HG03103 (cell line): ENCODE data around the gene KCNK1.
"Not testable (repeated sequence)": the region's sequence is repeated elsewhere in the genome, so short reads cannot be mapped to it uniquely, and the experiment has no call there.

Experiments
- ATAC-seq: cut with Tn5 transposase; IDR thresholded peaks from one replicate; pipeline ENCODE4 v1.9.1; 2021; ENCODE audit warnings: low read depth; ENCODE audit not compliant: unreplicated experiment

KCNK1 gene

GRCh38 chr1:233664804-233665574 lies 51.1 kb downstream of the KCNK1 start:
- ATAC-seq: no peak

- ATAC-seq: no peak
These were observed 51.8 kb downstream of the KCNK1 start for GRCh38 chr1:233665575-233666270.

- ATAC-seq: no peak
These were observed 53.8 kb downstream of the KCNK1 start for GRCh38 chr1:233667741-233668140.

GRCh38 chr1:233668146-233668724 lies 54.3 kb downstream of the KCNK1 start:
- ATAC-seq: no peak

- no peak for ATAC-seq
These were observed 54.9 kb downstream of the KCNK1 start for GRCh38 chr1:233668725-233669294.

GRCh38 chr1:233670363-233670762 lies 56.5 kb downstream of the KCNK1 start:
- not testable (repeated sequence) for ATAC-seq

GRCh38 chr1:233671286-233671685 lies 57.4 kb downstream of the KCNK1 start:
- no peak for ATAC-seq

GRCh38 chr1:233672732-233673131 lies 58.8 kb downstream of the KCNK1 start:
- ATAC-seq: no peak

GRCh38 chr1:233673261-233673946 lies 59.5 kb downstream of the KCNK1 start:
- ATAC-seq: no peak

- no peak for ATAC-seq
These were observed 60.1 kb downstream of the KCNK1 start for GRCh38 chr1:233673947-233674431.

- ATAC-seq: no peak
These were observed 61.5 kb downstream of the KCNK1 start for GRCh38 chr1:233675446-233675845.

GRCh38 chr1:233675893-233676292 lies 62.0 kb downstream of the KCNK1 start:
- peak; percentile 74 for ATAC-seq

GRCh38 chr1:233677690-233678354 lies 63.9 kb downstream of the KCNK1 start:
- no peak for ATAC-seq

- no peak for ATAC-seq
These were observed 65.1 kb downstream of the KCNK1 start for GRCh38 chr1:233679030-233679429.

GRCh38 chr1:233679591-233680373 lies 65.9 kb downstream of the KCNK1 start:
- no peak for ATAC-seq

GRCh38 chr1:233681285-233681684 lies 67.4 kb downstream of the KCNK1 start:
- ATAC-seq: no peak

- not testable (repeated sequence) for ATAC-seq
These were observed 72.7 kb downstream of the KCNK1 start for GRCh38 chr1:233686653-233687052.

- ATAC-seq: no peak
These were observed 75.3 kb downstream of the KCNK1 start for GRCh38 chr1:233689017-233689747.
